ENCODE measurements around the gene UBR3.

The UBR3 gene

GRCh38 chr2:170006587-170007325 lies 179.5 kb downstream of the UBR3 start:
- no peak for DNase-seq

GRCh38 chr2:170009209-170009608 lies 182.0 kb downstream of the UBR3 start:
- no peak for DNase-seq

- DNase-seq = no peak
Measured at GRCh38 chr2:170012773-170013172, 185.5 kb downstream of the UBR3 start.

DNA sequence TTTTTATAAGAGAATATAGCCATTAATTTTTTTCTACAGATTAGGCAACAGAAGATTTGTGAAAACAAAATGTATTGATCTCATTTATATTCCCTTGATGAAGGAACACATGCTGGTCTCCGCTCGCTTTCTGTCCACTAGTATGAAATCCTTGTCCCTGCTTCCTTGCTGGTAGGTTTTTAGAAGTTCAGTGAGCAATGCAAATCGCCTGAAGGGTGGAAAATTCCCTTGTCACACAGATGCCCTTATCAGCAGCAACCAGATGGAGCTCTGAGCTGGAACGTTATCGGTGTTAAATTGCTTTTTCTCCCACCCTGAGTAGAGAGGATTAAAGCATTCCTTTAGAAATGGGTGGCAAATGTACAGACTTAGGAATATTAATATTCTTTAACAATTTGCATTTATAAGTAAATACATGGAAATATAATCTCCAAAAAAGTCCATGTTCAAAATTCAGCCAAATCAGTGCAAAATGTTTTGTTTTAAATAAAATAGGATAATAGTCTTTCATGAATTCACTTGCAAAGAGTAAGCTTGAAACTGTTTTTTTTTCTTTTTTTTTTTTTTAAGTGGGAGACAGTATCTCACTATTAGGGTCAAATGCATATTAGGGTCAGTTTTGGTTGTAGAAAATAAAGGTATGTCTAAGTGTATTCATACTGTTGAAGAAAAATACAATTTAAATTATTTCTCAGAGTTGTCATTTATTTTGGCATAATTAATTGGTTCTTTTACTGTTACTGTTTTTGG lies 186.7 kb downstream of the UBR3 start:
- DNase-seq = no peak

DNA sequence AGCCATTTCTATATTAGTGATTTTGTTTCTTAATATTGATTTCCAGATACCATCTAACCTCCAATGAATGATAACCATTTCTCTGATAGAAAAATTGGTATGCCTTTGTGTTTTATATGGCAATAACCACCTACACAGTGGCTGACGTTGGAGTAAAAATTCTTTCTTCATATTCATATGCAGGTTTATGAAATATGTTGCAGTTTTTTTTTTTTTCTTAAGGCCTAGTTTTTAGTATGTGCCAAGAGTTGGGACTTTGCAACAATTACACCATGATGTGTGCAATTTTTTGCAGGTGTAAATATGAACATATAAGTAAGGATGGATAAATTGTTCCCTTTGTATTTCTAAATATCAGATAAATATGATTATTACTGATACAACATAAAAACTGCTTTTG lies 187.5 kb downstream of the UBR3 start:
- no peak for DNase-seq

DNA sequence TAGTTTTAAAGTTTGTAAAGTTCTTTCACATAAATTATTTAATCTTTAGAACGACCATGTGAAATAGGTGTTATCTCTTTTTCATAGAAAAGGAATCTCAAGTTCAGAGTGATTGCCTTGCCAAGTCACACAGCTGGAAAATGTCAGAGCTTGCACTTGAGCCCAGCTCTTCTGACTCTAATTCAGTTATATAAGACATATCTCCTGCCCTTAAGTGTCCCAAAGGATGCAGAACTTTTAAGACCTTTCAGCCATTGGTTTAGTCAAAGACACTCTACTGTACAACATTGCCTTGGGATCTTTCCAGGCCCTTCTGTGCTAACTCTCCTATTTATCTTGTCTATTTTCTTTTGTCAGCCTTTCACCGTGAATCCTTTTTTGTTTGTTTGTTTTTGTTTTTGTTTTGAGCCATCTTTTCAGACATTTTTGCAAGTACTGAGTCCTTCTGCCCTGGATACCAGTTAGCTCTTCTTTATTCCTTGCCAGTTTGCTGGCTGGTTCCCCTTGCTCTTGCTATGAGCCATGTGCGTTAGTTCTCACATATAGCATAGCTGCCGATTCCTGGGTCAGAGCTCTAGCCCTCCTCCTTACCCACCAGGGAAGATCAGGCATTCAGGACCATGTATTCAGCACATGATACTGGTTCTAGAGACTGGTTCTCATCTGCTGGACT lies 190.7 kb downstream of the UBR3 start:
- no peak for DNase-seq

- no peak for DNase-seq
Measured at GRCh38 chr2:170019060-170019805, 192.0 kb downstream of the UBR3 start.

- DNase-seq = no peak
Measured at GRCh38 chr2:170020777-170021176, 193.5 kb downstream of the UBR3 start.

DNA sequence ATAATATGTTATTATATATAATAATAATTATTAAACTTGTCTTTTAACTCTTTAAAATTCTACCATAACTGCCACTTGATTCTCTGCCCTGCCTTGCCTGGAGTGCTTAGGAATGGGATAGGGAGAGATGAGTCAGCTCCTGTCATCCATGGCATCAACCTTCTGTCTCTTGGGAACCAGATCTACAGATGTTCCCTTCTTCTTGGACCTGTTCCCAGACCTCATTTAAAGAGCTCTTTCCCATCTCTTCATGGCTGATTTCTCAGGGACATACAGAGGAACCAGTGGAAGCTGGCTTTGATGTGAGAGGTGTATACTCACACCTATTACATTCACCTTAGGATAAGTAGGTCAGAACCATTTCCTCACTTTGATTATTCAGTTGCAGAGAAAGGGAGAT lies 195.4 kb downstream of the UBR3 start:
- DNase-seq = peak; percentile 85

GRCh38 chr2:170024721-170025120 lies 197.5 kb downstream of the UBR3 start:
- DNase-seq = no peak

GRCh38 chr2:170025223-170025622 lies 198.0 kb downstream of the UBR3 start:
- DNase-seq = no peak

GRCh38 chr2:170026361-170026760 lies 199.1 kb downstream of the UBR3 start:
- DNase-seq = no peak

DNA sequence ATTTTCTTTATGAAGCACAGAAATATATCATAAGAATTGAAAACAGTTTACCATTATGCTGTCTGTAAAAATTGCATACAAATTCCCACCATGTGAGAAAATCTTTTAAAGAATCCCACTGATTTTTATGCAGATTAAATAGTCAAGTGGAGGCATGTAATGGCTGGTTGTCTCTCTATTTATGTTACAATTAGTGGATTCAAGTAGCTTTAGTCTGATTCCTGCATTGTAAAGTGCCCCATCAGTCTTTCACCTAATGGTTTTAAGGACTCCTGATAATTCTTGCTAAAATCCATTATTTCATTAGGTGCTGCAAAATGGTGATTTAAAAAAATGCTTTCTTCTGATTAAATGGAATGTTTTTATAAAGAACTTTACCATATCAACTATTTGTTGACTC lies 202.3 kb downstream of the UBR3 start:
- no peak for DNase-seq

- DNase-seq = no peak
Measured at GRCh38 chr2:170030040-170030439, 202.8 kb downstream of the UBR3 start.

- no peak for DNase-seq
Measured at GRCh38 chr2:170031288-170031687, 204.0 kb downstream of the UBR3 start.

DNA sequence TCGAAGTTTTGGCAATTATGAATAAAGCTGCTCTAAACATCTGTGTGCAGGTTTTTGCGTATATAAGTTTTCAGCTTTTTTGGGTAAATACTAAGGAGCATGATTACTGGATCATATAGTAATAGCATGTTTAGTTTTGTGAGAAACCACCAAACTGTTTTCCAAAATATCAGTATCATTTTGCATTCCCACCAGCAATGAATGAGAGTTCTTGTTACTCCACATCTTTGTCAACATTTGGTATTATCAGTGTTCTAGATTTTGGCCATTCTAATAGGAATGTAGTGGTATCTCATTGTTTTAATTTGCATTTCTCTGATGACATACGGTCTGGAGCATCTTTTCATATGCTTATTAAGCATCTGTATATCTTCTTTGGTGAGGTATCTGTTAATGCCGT lies 207.3 kb downstream of the UBR3 start:
- no peak for DNase-seq

DNA sequence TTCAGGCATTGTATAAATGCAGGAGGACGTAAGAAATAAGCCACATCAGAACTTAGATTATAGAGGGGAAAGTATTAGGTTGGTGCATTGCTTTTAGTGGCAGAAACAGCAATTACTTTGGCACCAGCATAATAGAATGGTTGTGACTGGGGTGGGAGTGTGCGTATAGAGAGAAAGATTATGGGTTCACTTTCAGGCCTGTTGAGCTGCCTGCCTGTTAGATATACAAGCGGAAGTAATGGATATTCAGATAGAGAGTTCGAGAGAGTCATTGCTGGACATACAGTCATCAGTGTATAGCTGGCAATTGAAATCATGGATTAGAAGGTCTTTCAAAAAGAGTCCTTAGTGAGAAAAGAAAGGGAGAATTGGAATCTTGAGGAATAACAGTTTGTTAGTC lies 211.5 kb downstream of the UBR3 start:
- no peak for DNase-seq

DNA sequence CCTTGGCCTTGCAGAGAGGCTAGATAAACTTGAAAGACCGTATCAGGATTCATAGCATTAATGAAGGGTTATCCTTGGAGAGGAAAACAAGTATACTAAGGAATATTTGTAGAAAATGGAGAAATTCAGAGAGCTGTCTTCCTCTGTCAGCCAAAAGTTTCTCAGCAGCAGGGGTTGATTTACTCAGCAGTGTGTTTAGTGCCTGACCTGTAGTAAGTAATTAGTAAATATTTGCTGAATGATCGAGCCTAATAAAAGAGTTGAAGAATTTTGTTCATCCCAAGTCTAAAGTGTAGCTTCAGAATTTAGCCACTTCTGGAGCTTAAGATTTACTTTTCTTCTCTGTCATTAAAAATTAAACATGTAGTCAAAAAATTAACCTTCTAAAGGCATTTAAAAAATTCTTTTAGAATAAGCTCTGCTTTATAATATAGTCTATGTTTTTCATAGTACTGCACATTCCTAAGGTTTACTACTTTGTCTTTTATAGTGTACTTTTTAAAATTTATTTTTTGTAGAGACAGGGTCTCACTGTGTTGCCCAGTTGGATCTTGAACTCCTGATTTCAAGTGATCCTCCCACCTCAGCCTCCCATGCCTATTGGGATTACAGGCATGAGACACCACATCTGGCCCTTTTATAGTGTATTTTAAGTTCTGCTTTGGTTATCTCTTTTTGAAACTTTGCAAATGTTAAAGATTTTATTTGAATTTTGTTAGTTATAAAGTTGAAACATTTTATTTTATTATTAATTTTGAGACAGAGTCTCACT lies 212.3 kb downstream of the UBR3 start:
- no peak for DNase-seq

DNA sequence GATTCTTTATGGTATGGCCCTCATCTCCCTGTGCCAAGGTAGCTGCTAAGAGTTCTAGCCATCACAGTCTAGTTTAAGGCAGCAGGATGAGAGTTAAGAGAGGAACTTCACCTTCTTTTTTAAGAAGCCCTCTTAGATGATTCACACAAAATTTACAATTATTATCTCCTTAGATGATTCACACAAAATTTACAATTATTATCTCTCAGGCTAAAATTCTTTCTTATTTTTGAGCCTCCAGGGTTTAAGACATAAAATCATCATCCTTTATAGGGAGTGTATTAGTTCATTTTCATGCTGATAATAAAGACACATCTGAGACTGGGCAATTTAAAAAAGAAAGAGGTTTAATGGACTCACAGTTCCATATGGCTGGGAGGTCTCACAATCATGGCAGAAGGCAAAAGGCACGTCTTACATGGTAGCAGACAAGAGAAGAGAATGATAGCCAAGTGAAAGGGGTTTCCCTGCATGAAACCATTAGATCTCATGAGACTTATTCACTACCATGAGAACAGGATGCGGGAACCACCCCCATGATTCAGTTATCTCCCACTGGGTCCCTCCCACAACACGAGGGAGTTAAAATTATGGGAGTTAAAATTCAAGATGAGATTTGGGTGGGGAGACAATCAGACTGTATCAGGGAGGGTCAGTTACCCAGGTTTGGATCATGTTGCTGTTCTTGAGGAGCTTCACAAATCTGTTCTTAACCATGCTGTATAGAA lies 217.7 kb downstream of the UBR3 start:
- no peak for DNase-seq

GRCh38 chr2:170047331-170048065 lies 220.2 kb downstream of the UBR3 start:
- DNase-seq = peak; percentile 6

GRCh38 chr2:170052151-170052550 lies 224.9 kb downstream of the UBR3 start:
- peak; percentile 32 for DNase-seq

Measured in EL (cell line).